ENCODE data around the gene COL20A1. TPM values are rescaled to one million over a fixed set of nuclear protein-coding genes. Genes with fewer than 3 reads are reported as not detected.

The COL20A1 gene
- total RNA-seq, 1 donor = not detected

DNA sequence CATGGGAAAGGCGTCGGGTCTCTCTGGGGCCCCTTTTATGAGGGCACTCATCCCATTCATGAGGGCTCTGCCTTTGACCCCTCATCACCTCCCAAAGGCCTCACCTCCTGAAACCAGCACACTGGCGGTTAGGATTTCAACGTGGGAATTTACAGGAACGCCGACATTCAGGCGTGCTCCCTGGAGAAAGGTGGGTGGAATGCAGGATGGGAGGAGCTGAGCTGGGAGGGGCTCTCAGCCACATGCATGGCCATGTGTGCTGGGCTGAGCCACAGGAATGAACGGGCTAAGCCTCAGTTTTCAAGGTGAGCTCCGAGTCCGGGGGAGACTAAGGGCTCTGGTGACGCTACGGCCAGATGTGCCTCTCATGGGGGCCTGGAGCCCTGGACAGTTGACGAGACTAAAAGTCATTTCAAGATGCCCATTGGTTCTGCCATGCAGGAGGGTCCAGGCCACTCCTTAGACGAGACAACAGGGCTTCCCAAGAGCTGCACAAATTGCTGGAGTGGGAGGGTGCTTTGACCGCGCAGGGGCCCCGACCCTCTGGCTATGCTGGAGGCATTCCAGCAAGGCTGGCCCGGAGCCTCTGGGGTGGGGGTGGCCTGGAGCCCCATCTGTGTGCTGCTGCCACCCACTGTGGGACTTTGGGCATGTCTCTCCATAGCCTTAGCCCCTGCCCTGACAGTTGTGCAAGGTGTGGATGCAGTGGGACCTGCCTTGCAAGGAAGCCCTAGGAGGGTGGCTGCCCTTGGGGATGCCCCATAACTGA is 24.1 kb upstream of the COL20A1 start:
- Histone ChIP-seq H3K9me3 (ENCODE audit: low read depth, low read length) (no peaks in the 10 kb centered on the region), H3K4me1 (ENCODE audit: insufficient read depth, low read length) (peaks cover 15% of the 10 kb centered on the region), H3K4me3 (ENCODE audit: low read length) (no peak overlapping the region), H3K27me3 (ENCODE audit: insufficient read depth, low read length) (no peaks in the 10 kb centered on the region)

DNA sequence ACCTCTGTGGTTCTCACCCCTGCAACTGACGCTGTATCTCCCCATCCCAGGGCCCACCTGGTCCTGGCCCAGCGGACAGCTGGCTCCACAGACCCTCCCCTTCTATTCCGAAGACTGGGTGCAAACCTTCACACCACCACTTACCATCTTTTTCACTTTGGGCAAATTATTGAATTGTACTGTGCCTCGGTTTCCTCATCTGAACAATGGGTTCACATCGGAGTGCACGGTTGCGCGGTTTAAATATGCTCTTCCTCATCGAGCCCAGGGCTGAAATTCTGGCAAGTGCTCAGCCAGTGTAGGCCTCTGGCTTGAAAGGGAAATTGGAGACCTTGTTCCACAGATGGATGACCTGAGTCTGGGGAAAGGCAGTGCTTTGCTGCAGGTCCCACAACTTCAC is 23.3 kb upstream of the COL20A1 start:
- Histone ChIP-seq H3K27me3 (ENCODE audit: insufficient read depth, low read length) (no peaks in the 10 kb centered on the region), H3K4me1 (ENCODE audit: insufficient read depth, low read length) (peaks cover 17% of the 10 kb centered on the region), H3K9me3 (ENCODE audit: low read depth, low read length) (no peaks in the 10 kb centered on the region), H3K4me3 (ENCODE audit: low read length) (no peak overlapping the region)

- H3K4me1 ChIP-seq (ENCODE audit: insufficient read depth, low read length) = peaks cover 17% of the 10 kb centered on the region
- no peaks in the 10 kb centered on the region for H3K9me3 ChIP-seq (ENCODE audit: low read depth, low read length)
- no peak overlapping the region for H3K4me3 ChIP-seq (ENCODE audit: low read length)
- H3K27me3 ChIP-seq (ENCODE audit: insufficient read depth, low read length) = no peaks in the 10 kb centered on the region
Observed at GRCh38 chr20:63270606-63271325, 22.2 kb upstream of the COL20A1 start.

- peaks cover 17% of the 10 kb centered on the region for H3K4me1 ChIP-seq (ENCODE audit: insufficient read depth, low read length)
- H3K9me3 ChIP-seq (ENCODE audit: low read depth, low read length) = no peaks in the 10 kb centered on the region
- no peaks in the 10 kb centered on the region for H3K27me3 ChIP-seq (ENCODE audit: insufficient read depth, low read length)
- H3K4me3 ChIP-seq (ENCODE audit: low read length) = peak within 1 kb of the TSS; percentile 71
Observed at GRCh38 chr20:63272105-63273058, 20.6 kb upstream of the COL20A1 start, which contains the start of gene ARFGAP1. Gene ARFGAP1 (plus strand): TSS chr20:63272813. CDS start chr20:63275581, 2,768 bp downstream.

GRCh38 chr20:63273059-63273579 is 19.9 kb upstream of the COL20A1 start:
- H3K4me3 ChIP-seq (ENCODE audit: low read length) = peak overlapping the region; percentile 71
- H3K4me1 ChIP-seq (ENCODE audit: insufficient read depth, low read length) = peaks cover 17% of the 10 kb centered on the region
- no peaks in the 10 kb centered on the region for H3K9me3 ChIP-seq (ENCODE audit: low read depth, low read length)
- no peaks in the 10 kb centered on the region for H3K27me3 ChIP-seq (ENCODE audit: insufficient read depth, low read length)

- Histone ChIP-seq H3K4me3 (ENCODE audit: low read length) (peak overlapping the region; percentile 71), H3K27me3 (ENCODE audit: insufficient read depth, low read length) (no peaks in the 10 kb centered on the region), H3K4me1 (ENCODE audit: insufficient read depth, low read length) (peaks cover 17% of the 10 kb centered on the region), H3K9me3 (ENCODE audit: low read depth, low read length) (no peaks in the 10 kb centered on the region)
Observed at GRCh38 chr20:63273635-63274380, 19.2 kb upstream of the COL20A1 start.

- Histone ChIP-seq H3K4me3 (ENCODE audit: low read length) (no peak overlapping the region), H3K9me3 (ENCODE audit: low read depth, low read length) (no peaks in the 10 kb centered on the region), H3K27me3 (ENCODE audit: insufficient read depth, low read length) (no peaks in the 10 kb centered on the region), H3K4me1 (ENCODE audit: insufficient read depth, low read length) (peaks cover 17% of the 10 kb centered on the region)
Observed at GRCh38 chr20:63274381-63275228, 18.4 kb upstream of the COL20A1 start.

DNA sequence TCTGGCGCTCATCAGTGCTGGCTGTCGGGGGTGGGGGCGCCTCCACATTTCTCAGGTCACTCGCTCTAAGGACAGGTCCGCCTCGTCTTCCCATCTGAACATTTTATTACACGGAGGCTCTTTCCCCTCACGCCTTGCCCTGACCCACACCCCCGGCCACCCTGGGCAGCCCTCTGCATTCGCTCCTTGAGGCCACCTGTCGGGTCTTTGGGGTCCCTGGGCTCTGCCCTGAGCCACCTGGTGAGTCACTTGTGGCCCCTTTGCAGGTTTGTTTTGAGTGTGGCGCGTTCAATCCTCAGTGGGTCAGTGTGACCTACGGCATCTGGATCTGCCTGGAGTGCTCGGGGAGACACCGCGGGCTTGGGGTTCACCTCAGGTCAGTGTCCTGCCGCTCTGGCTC is 17.2 kb upstream of the COL20A1 start:
- H3K27me3 ChIP-seq (ENCODE audit: insufficient read depth, low read length) = no peaks in the 10 kb centered on the region
- H3K9me3 ChIP-seq (ENCODE audit: low read depth, low read length) = no peaks in the 10 kb centered on the region
- peaks cover 17% of the 10 kb centered on the region for H3K4me1 ChIP-seq (ENCODE audit: insufficient read depth, low read length)
- no peak overlapping the region for H3K4me3 ChIP-seq (ENCODE audit: low read length)

DNA sequence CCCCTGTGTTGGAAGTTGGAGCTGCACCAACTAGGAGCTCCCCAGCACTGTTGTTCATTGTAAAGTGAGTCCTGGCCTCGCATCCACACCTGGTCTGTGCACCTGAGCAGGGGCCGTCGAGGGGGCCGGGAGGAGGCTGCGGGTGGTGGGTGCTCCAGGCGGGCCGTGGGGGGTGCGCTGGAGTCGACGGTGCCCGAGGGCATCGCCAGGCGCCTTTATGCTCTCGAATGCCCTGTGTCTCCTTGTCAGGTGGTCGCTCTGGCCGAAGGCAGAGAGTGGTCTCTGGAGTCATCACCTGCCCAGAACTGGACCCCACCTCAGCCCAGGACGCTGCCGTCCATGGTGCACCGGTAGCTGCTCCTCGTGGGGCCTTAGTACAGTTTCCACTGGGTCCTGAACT is 16.0 kb upstream of the COL20A1 start:
- no peaks in the 10 kb centered on the region for H3K9me3 ChIP-seq (ENCODE audit: low read depth, low read length)

GRCh38 chr20:63277466-63278272 is 15.3 kb upstream of the COL20A1 start:
- Histone ChIP-seq H3K9me3 (ENCODE audit: low read depth, low read length) (no peaks in the 10 kb centered on the region), H3K4me3 (ENCODE audit: low read length) (no peak overlapping the region), H3K27me3 (ENCODE audit: insufficient read depth, low read length) (no peaks in the 10 kb centered on the region), H3K4me1 (ENCODE audit: insufficient read depth, low read length) (peaks cover 10% of the 10 kb centered on the region)

More for the DNA sequence above, 16.0 kb upstream of the COL20A1 start:
- peaks cover 12% of the 10 kb centered on the region for H3K4me1 ChIP-seq (ENCODE audit: insufficient read depth, low read length)
- no peak overlapping the region for H3K4me3 ChIP-seq (ENCODE audit: low read length)
- no peaks in the 10 kb centered on the region for H3K27me3 ChIP-seq (ENCODE audit: insufficient read depth, low read length)

DNA sequence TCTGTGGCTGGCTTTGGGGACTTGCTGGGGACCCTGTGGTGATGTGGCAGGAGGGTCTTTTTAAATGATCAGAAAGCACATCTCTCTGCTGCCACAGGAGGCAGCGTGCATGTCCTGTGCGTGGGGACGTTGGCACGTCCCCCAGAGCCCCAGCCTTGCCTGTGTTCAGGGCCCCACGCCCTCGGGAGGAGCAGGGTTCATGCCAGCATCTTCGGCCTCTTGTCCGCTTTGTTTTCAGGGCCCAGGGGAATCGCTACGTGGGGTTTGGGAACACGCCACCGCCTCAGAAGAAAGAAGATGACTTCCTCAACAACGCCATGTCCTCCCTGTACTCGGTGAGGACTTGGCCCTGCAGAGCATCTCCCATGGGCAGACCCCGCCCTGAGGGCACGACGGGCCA is 14.3 kb upstream of the COL20A1 start:
- Histone ChIP-seq H3K9me3 (ENCODE audit: low read depth, low read length) (no peaks in the 10 kb centered on the region), H3K4me3 (ENCODE audit: low read length) (no peak overlapping the region), H3K27me3 (ENCODE audit: insufficient read depth, low read length) (no peaks in the 10 kb centered on the region), H3K4me1 (ENCODE audit: insufficient read depth, low read length) (peaks cover 4% of the 10 kb centered on the region)

- no peaks in the 10 kb centered on the region for H3K4me1 ChIP-seq (ENCODE audit: insufficient read depth, low read length)
- no peaks in the 10 kb centered on the region for H3K27me3 ChIP-seq (ENCODE audit: insufficient read depth, low read length)
- no peaks in the 10 kb centered on the region for H3K9me3 ChIP-seq (ENCODE audit: low read depth, low read length)
- H3K4me3 ChIP-seq (ENCODE audit: low read length) = no peak overlapping the region
Observed at GRCh38 chr20:63279931-63280330, 13.1 kb upstream of the COL20A1 start.

DNA sequence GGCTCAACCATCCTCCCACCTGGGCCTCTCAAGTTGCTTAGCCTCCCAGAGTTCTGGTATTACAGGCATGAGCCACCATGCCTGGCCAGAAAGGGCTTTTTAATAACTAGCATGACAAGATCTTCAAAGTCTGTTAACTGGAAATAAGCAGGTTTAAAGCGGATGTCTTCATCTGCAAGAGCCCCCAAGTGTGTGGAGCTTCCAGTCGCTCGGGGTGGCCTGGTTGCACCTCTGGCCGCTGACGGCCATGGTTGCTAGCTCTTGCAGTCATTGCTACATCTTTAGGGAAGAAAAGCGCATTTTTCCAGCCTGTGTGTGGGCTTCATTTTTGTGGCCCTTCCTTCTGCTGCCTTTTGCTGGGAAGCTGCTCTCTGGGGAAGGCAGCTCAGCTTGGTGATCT is 12.6 kb upstream of the COL20A1 start:
- Histone ChIP-seq H3K4me1 (ENCODE audit: insufficient read depth, low read length) (no peaks in the 10 kb centered on the region), H3K4me3 (ENCODE audit: low read length) (no peak overlapping the region)

More for the DNA sequence above, 12.6 kb upstream of the COL20A1 start:
- Histone ChIP-seq H3K27me3 (ENCODE audit: insufficient read depth, low read length) (no peaks in the 10 kb centered on the region), H3K9me3 (ENCODE audit: low read depth, low read length) (no peaks in the 10 kb centered on the region)

All from mononuclear cell (primary cell).